ENCODE results near the gene POLH. TPM values are rescaled to one million over a fixed set of nuclear protein-coding genes. Genes with fewer than 3 reads are reported as not detected.
"Not testable (repeated sequence)": the region's sequence is repeated elsewhere in the genome, so short reads cannot be mapped to it uniquely, and the experiment has no call there.

The POLH gene
- total RNA-seq, 2 donors from 2014 or later = 11.2 to 18.8 TPM

GRCh38 chr6:43658161-43658560 is 82.2 kb downstream of the POLH start:
- H3K27ac Mint-ChIP-seq = no peak overlapping the region
- Histone ChIP-seq H3K4me1 (ENCODE audit: control insufficient read depth, insufficient read depth, low read length) (no peaks in the 10 kb centered on the region), H3K4me3 (ENCODE audit: low read length) (no peak overlapping the region), H3K27ac (ENCODE audit: low read depth, low read length) (no peak overlapping the region), H3K9me3 (ENCODE audit: control insufficient read depth, low read length) (peaks cover 8% of the 10 kb centered on the region), H3K36me3 (ENCODE audit: control insufficient read depth, insufficient read depth, low read length) (no peaks in the 10 kb centered on the region), H3K9ac (ENCODE audit: extremely low read depth, low read length, poor library complexity, severe bottlenecking) (no peak overlapping the region), H3K27me3 (ENCODE audit: control insufficient read depth, insufficient read depth, low read length, poor library complexity, severe bottlenecking) (no peaks in the 10 kb centered on the region)
- TF ChIP-seq CTCF (conservative IDR thresholded peaks at IDR 0.05) = no peak
- peaks cover 7% of the 10 kb centered on the region for H3K27me3 Mint-ChIP-seq (ENCODE audit: insufficient read depth)
- no peak overlapping the region for H3K4me3 Mint-ChIP-seq
- 93 to 99% methylated on average over 4 to 8 of the region's 9 CpGs for whole genome bisulfite sequencing, 2 experiments (ENCODE audit: insufficient coverage in 1 of 2, insufficient read length in 1 of 2)
- H3K4me1 Mint-ChIP-seq = peaks cover 5% of the 10 kb centered on the region
- peaks cover 16% of the 10 kb centered on the region for H3K36me3 Mint-ChIP-seq (ENCODE audit: low read depth)
- no peak for DNase-seq
- peaks cover 23% of the 10 kb centered on the region for H3K9me3 Mint-ChIP-seq

GRCh38 chr6:43662948-43663347 is 87.0 kb downstream of the POLH start:
- not testable (repeated sequence) for H3K27me3 ChIP-seq (ENCODE audit: control insufficient read depth, insufficient read depth, low read length, poor library complexity, severe bottlenecking); H3K27ac ChIP-seq (ENCODE audit: low read depth, low read length); H3K4me1 ChIP-seq (ENCODE audit: control insufficient read depth, insufficient read depth, low read length); H3K27me3 Mint-ChIP-seq (ENCODE audit: insufficient read depth); DNase-seq; H3K4me3 ChIP-seq (ENCODE audit: low read length); H3K9me3 ChIP-seq (ENCODE audit: control insufficient read depth, low read length); H3K27ac Mint-ChIP-seq; H3K9ac ChIP-seq (ENCODE audit: extremely low read depth, low read length, poor library complexity, severe bottlenecking); H3K36me3 ChIP-seq (ENCODE audit: control insufficient read depth, insufficient read depth, low read length); H3K4me3 Mint-ChIP-seq
- WGBS, 2 experiments (ENCODE audit: insufficient coverage in 1 of 2, insufficient read length in 1 of 2) = 87 to 98% methylated on average over 4 to 5 of the region's 5 CpGs
- H3K4me1 Mint-ChIP-seq = peaks cover 15% of the 10 kb centered on the region
- H3K36me3 Mint-ChIP-seq (ENCODE audit: low read depth) = peaks cover 12% of the 10 kb centered on the region
- H3K9me3 Mint-ChIP-seq = peaks cover 23% of the 10 kb centered on the region

Other genes starting within 250 kb of the POLH start
- gene ZNF318, start 206.5 kb upstream of the POLH start, total RNA-seq = 10 to 100 TPM; 21.3 to 26.4 TPM
- gene ABCC10, start 148.6 kb upstream of the POLH start, total RNA-seq = 10 to 100 TPM; 34.1 to 44.8 TPM
- gene DLK2, start 120.6 kb upstream of the POLH start, total RNA-seq = not detected
- 10 to 100 TPM; 44.3 to 50.2 TPM for gene TJAP1, start 98.6 kb upstream of the POLH start, total RNA-seq
- under 1 TPM; 0.46 to 0.64 TPM for gene LRRC73, start 65.8 kb upstream of the POLH start, total RNA-seq
- 100 to 1,000 TPM in 1 of 2 donors, 10 to 100 TPM in 1; 87.7 to 103 TPM for gene YIPF3, start 59.3 kb upstream of the POLH start, total RNA-seq
- gene POLR1C, start 59.1 kb upstream of the POLH start, total RNA-seq = 10 to 100 TPM; 37.6 to 44.2 TPM
- 10 to 100 TPM; 70.8 to 74.3 TPM for gene XPO5, start 147 bp upstream of the POLH start, total RNA-seq
- 10 to 100 TPM; 87.9 to 90.6 TPM for gene GTPBP2, start 53.1 kb downstream of the POLH start, total RNA-seq
- gene MAD2L1BP, start 59.7 kb downstream of the POLH start, total RNA-seq = 10 to 100 TPM; 32.7 to 41.5 TPM
- gene RSPH9, start 68.9 kb downstream of the POLH start, total RNA-seq = under 1 TPM; 0.44 to 0.64 TPM
- 10 to 100 TPM; 53.6 to 58.8 TPM for gene MRPS18A, start 111.6 kb downstream of the POLH start, total RNA-seq
- 100 to 1,000 TPM; 163 to 254 TPM for gene VEGFA, start 194.0 kb downstream of the POLH start, total RNA-seq